H1 (cell line): ENCODE measurements around the gene BCL2L11. TPM values are rescaled to one million over a fixed set of nuclear protein-coding genes. Genes with fewer than 3 reads are reported as not detected.

Experiments
- ASH2L ChIP-seq: fragments of 200-600, 300-600 bp; sonication (generic); IDR thresholded peaks from one replicate; pipeline ENCODE4 v1.7.1; 2017; ENCODE audit warnings: low read length
- BRCA1 ChIP-seq: IDR thresholded peaks from 2 replicates; pipeline ENCODE4 v1.6.1; 2012; ENCODE audit warnings: low read depth, low read length, improper control_type of control experiment
- CHD2 ChIP-seq: IDR thresholded peaks from 2 replicates; pipeline ENCODE4 v1.6.1; 2012; ENCODE audit warnings: low read length, improper control_type of control experiment
- JUN ChIP-seq: IDR thresholded peaks from 2 replicates; pipeline ENCODE4 v1.6.1; 2011; ENCODE audit warnings: low read depth, mild to moderate bottlenecking, improper control_type of control experiment, low read length
- POLR2AphosphoS5 ChIP-seq: IDR thresholded peaks from 2 replicates; pipeline ENCODE4 v1.6.1; 2011; ENCODE audit warnings: low read depth, low read length
- TCF12 ChIP-seq: IDR thresholded peaks from 2 replicates; pipeline ENCODE4 v1.6.1; 2011; ENCODE audit warnings: low read depth, mild to moderate bottlenecking, low read length
- polyA plus RNA-seq, 7 experiments: library from polyadenylated mRNA; depleted of rRNA in 3 of 7; stranded (reverse) in 5 of 7; unstranded in 2 of 7; fragments of >200 nt in 5 of 7; fragments of 200-250 nt in 2 of 7; gene quantifications; 1 replicate in 5 of 7; 2 replicates in 1 of 7; 4 replicates in 1 of 7; pipeline versions ENCODE4 v1.2.1 to v1.2.3, GENCODE V29; 2011 to 2013; ENCODE audit warnings: missing spikeins in 2 of 7, mixed read lengths in 2 of 7
- total RNA-seq: library from RNA; stranded (reverse); fragmentation: NEBNext Ultra II Directional; extraction: Animal tissue kit (Norgen Biotek cat#: 25700); gene quantifications from 2 replicates; pipeline ENCODE4 v1.2.1, GENCODE V29; 2021

BCL2L11 gene
- total and polyA plus RNA-seq, 2 of the 8 experiments (the other 6 are each of a cell fraction or from before 2014, with no cell fraction given), result 7.5 to 22.9 TPM

DNA sequence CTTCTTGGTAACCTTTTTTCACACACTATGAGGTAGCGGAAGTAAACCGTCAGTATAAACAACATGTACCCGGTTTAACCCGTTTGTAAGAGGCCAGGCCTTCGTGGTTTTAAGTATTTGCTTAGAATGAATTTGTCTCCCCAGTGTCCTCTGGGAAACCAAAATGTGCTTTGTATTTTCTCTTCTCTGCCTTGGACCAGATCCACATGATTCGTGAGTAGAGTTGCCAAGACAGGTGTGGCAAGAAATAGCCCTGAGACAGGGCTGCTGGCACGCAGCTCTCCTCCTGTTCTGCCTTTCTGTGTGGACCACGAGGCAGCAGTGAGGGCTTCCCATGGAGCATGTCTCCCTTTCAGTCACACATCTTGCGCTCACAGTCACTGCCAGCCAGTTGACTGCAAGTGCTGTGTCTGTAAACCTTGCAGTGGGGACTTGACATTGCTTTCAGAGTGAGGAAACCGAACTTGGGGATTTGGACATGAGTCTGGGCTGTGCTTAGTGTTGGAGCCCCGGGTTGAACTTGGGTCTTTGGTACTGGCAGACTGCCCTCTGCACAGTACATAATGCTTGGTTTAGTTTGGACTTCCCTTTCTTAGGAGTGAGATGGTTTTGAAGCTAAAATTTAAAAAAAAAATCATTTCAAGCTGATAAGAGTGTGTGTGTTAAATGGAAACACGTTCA, 19.1 kb downstream of the BCL2L11 start (continued):
- TF ChIP-seq TCF12, result no peak
- no peak for TF ChIP-seq JUN
- TF ChIP-seq BRCA1, result no peak
- no peak for TF ChIP-seq ASH2L
- TF ChIP-seq CHD2, result no peak
- no peak for TF ChIP-seq POLR2AphosphoS5
